K562 (cell line): Measurements from ENCODE around the gene MYLK4. TPM values are rescaled to one million over a fixed set of nuclear protein-coding genes. Genes with fewer than 3 reads are reported as not detected.

Source experiments
- ATAC-seq: fragments of 200-7000 bp; cut with Tn5 transposase; 3 replicates; pipeline ENCODE4 v1.9.1; 2020; ENCODE audit warnings: moderate library complexity
- BruUV-seq: library from RNA; stranded (reverse); fragments of 400-500 nt; replicated peaks from 2 replicates; lab custom pipeline; 2021; lab: Mats Ljungman, UMichigan
- CTCF ChIA-PET: fragments of 300-600 bp; formaldehyde crosslinking; extraction: SDS; loops from one replicate; lab custom pipeline; 2021; ENCODE audit warnings: low intra/inter-chr PET ratio; lab: Yijun Ruan, JAX
- POLR2A ChIA-PET: fragments of 300-600, 350-650 bp; sonication (Branson Sonifier 250); formaldehyde crosslinking; extraction: SDS; loops from one replicate; lab custom pipeline; 2021; ENCODE audit warnings: antibody characterized with exemption, inconsistent platforms; lab: Yijun Ruan, JAX
- DNase-seq, 4 experiments: peaks; one replicate each; pipeline versions ENCODE4 v3.0.0 to v3.0.0-alpha.2; 2011 to 2018; ENCODE audit warnings: low spot score in 3 of 4, mixed read lengths in 3 of 4; ENCODE audit errors: extremely low read depth in 1 of 4
- FAIRE-seq: peaks from 2 replicates; lab custom pipeline; 2011; peaks lifted over from hg19 to GRCh38; lab: Jason Lieb, UNC
- H2AFZ ChIP-seq: 2 replicates; pipeline ENCODE4 v1.6.0; 2011; ENCODE audit warnings: low read depth, low read length, control low read depth, inconsistent platforms
- H3K27ac ChIP-seq: fragments of 200-600 bp; 3 replicates; pipeline ENCODE4 v1.8.0; 2011; ENCODE audit warnings: low read depth, mild to moderate bottlenecking, control low read depth, inconsistent platforms, low read length, moderate library complexity, mixed read lengths; ENCODE audit errors: extremely low read depth
- H3K27me3 ChIP-seq, 2 experiments: fragments of 300-600 bp in 1 of 2; 2 replicates in 1 of 2; 3 replicates in 1 of 2; pipeline versions ENCODE4 v1.6.0 to v1.8.0; 2011; ENCODE audit warnings: inconsistent platforms in 2 of 2, low read length in 2 of 2, mild to moderate bottlenecking in 1 of 2, mixed read lengths in 1 of 2, moderate library complexity in 1 of 2; ENCODE audit not compliant: control insufficient read depth in 2 of 2, insufficient read depth in 2 of 2
- H3K36me3 ChIP-seq: fragments of 300-600 bp; 3 replicates; pipeline ENCODE4 v1.8.0; 2011; ENCODE audit warnings: mild to moderate bottlenecking, low read length, inconsistent platforms; ENCODE audit not compliant: control insufficient read depth, insufficient read depth
- H3K4me1 ChIP-seq, 2 experiments: fragments of 200-600 bp in 1 of 2; replicated peaks in 1 of 2; 2 replicates in 1 of 2; 3 replicates in 1 of 2; pipeline versions ENCODE4 v1.5.1 to v1.8.0; 2011; ENCODE audit warnings: inconsistent platforms in 2 of 2, low read length in 2 of 2, mild to moderate bottlenecking in 1 of 2, mixed read lengths in 1 of 2, moderate library complexity in 1 of 2; ENCODE audit not compliant: control insufficient read depth in 2 of 2, insufficient read depth in 2 of 2
- H3K4me2 ChIP-seq: 2 replicates; pipeline ENCODE4 v1.6.1; 2011; ENCODE audit warnings: low read length, control low read depth, inconsistent platforms, mixed read lengths; ENCODE audit not compliant: insufficient read depth
- H3K4me3 ChIP-seq: fragments of 200-600 bp; sonication (generic), shearing (Covaris generic); 2 replicates; pipeline ENCODE4 v1.5.1; 2016; ENCODE audit warnings: control low read depth, inconsistent platforms
- H3K79me2 ChIP-seq: fragments of 200-600 bp; 3 replicates; pipeline ENCODE4 v1.8.0; 2011; ENCODE audit warnings: low read length, inconsistent platforms; ENCODE audit not compliant: control insufficient read depth, insufficient read depth
- H3K9ac ChIP-seq, 2 experiments: 2 replicates each; pipeline versions ENCODE4 v1.6.0 to v1.6.1; 2011; ENCODE audit warnings: low read depth in 2 of 2, low read length in 2 of 2, control low read depth in 1 of 2, inconsistent platforms in 1 of 2, mild to moderate bottlenecking in 1 of 2, mixed read lengths in 1 of 2; ENCODE audit not compliant: insufficient read depth in 1 of 2
- H3K9me1 ChIP-seq: one replicate; pipeline ENCODE4 v1.6.0; 2011; ENCODE audit warnings: inconsistent platforms, mild to moderate bottlenecking, low read length, moderate library complexity; ENCODE audit not compliant: control insufficient read depth, insufficient read depth
- H3K9me3 ChIP-seq: replicated peaks from 2 replicates; pipeline ENCODE4 v1.5.1; 2011; ENCODE audit warnings: low read depth, low read length, inconsistent platforms; ENCODE audit not compliant: control insufficient read depth, insufficient read depth
- H4K20me1 ChIP-seq: replicated peaks from 2 replicates; pipeline ENCODE4 v1.6.1; 2011; ENCODE audit warnings: low read length, inconsistent platforms, mixed read lengths; ENCODE audit not compliant: control insufficient read depth, insufficient read depth
- CHCHD3 ChIP-seq: fragments of 250-450 bp; sonication (Bioruptor Pico); IDR thresholded peaks from 2 replicates; pipeline ENCODE4 v2.1.2; 2022; ENCODE audit warnings: mild to moderate bottlenecking
- FOS ChIP-seq: IDR thresholded peaks from 3 replicates; pipeline ENCODE4 v1.6.1; 2011; ENCODE audit not compliant: insufficient read length; ENCODE audit errors: extremely low read depth
- KDM1A ChIP-seq, 2 experiments: fragments of 450-650 bp; IDR thresholded peaks; 2 replicates each; pipeline ENCODE4 v1.6.1; 2016; ENCODE audit warnings: mild to moderate bottlenecking in 2 of 2
- MAFG ChIP-seq: fragments of 450-650 bp; conservative IDR thresholded peaks from 2 replicates; pipeline ENCODE4 v1.6.1; 2016; ENCODE audit warnings: missing genetic modification characterization, missing compliant biosample characterization
- MCM5 ChIP-seq: fragments of 450-650 bp; IDR thresholded peaks from 2 replicates; pipeline ENCODE4 v1.6.1; 2016; ENCODE audit warnings: low read depth
- RBM25 ChIP-seq: fragments of 200-400 bp; formaldehyde crosslinking; IDR thresholded peaks from 2 replicates; pipeline ENCODE4 v1.6.1; 2018; ENCODE audit warnings: low read length, low read depth, moderate library complexity; ENCODE audit not compliant: severe bottlenecking
- SETDB1 ChIP-seq: IDR thresholded peaks from one replicate; pipeline ENCODE4 v1.6.1; 2012; ENCODE audit warnings: low read length, control low read depth, inconsistent platforms
- ZNF146 ChIP-seq: IDR thresholded peaks from one replicate; pipeline ENCODE4 v1.6.1; 2018; ENCODE audit warnings: missing compliant biosample characterization; ENCODE audit not compliant: unreplicated experiment
- ZNF354B ChIP-seq: fragments of 250-450 bp; sonication (Bioruptor Pico); IDR thresholded peaks from 2 replicates; pipeline ENCODE4 v1.4.0; 2020
- ZNF41 ChIP-seq: fragments of 250-450 bp; sonication (Bioruptor Pico); conservative IDR thresholded peaks from 2 replicates; pipeline ENCODE4 v1.4.0; 2020; ENCODE audit warnings: mild to moderate bottlenecking
- ZNF699 ChIP-seq: fragments of 250-450 bp; sonication (Bioruptor Pico); IDR thresholded peaks from 2 replicates; pipeline ENCODE4 v1.8.0; 2021; ENCODE audit warnings: mild to moderate bottlenecking, moderate library complexity; ENCODE audit not compliant: insufficient replicate concordance
- ZNF79 ChIP-seq: fragments of 250-450 bp; sonication (Bioruptor Pico); IDR thresholded peaks from 2 replicates; pipeline ENCODE4 v1.4.0; 2020; ENCODE audit warnings: low read depth, mild to moderate bottlenecking, moderate library complexity
- WGBS: fragments of 100-300 bp; shearing (Covaris generic); methylation state at CpG from one replicate; pipeline ENCODE4 v1.1.6; 2016; ENCODE audit warnings: low coverage, mixed read lengths; ENCODE audit not compliant: insufficient coverage; ENCODE audit errors: missing lambda C conversion rate; 5-methylcytosine and 5-hydroxymethylcytosine counted together
- in situ Hi-C: fragments of 300-500 bp; cut with MboI; formaldehyde crosslinking; loops from 4 replicates; pipeline ENCODE4 v1.15.0; 2018; ENCODE audit warnings: inconsistent platforms, mixed read lengths
- intact Hi-C: fragments of 100-400 bp; cut with micrococcal nuclease; formaldehyde crosslinking; loops from 2 replicates; pipeline ENCODE4 v1.14.2; 2022
- polyA plus RNA-seq, 8 experiments: library from polyadenylated mRNA; depleted of rRNA in 4 of 8; stranded (reverse) in 5 of 8; unstranded in 3 of 8; fragments of >200 nt; fragmentation: Nextera tagmentation in 2 of 8; fragmentation: Illumina TruSeq in 1 of 8; extraction: Ambion mirVana in 2 of 8; extraction: Trizol in 1 of 8; gene quantifications; 2 replicates each; pipeline versions ENCODE4 v1.2.1 to v1.2.3, GENCODE V29; 2011 to 2014; ENCODE audit warnings: inconsistent platforms in 1 of 8, missing spikeins in 1 of 8
- total RNA-seq, 7 experiments: library from RNA; depleted of rRNA in 6 of 7; stranded (reverse); fragments of >200 nt in 6 of 7; fragmentation: Illumina TruSeq in 2 of 7; extraction: Trizol in 2 of 7; gene quantifications; 2 replicates each; pipeline versions ENCODE4 v1.2.1 to v1.2.3, GENCODE V29; 2011 to 2021; ENCODE audit warnings: low replicate concordance in 1 of 7
- TF ChIP-seq, protein P1 (sequence below): fragments of 250-450 bp; sonication (Bioruptor Pico); IDR thresholded peaks from 2 replicates; pipeline ENCODE4 v1.9.0; 2021; ENCODE audit warnings: mild to moderate bottlenecking
- TF ChIP-seq, protein P2 (sequence below), 2 experiments: fragments of 450-650 bp in 1 of 2; sonication (generic) in 1 of 2; formaldehyde crosslinking; conservative IDR thresholded peaks; 2 replicates each; pipeline versions ENCODE4 v1.4.0 to v1.8.1; 2020 to 2022; ENCODE audit warnings: mild to moderate bottlenecking in 1 of 2, missing genetic modification reagents in 1 of 2
- TF ChIP-seq, protein P3 (sequence below): fragments of 250-450 bp; sonication (Bioruptor Pico); IDR thresholded peaks from 2 replicates; pipeline ENCODE4 v1.4.0; 2020; ENCODE audit warnings: mild to moderate bottlenecking, moderate library complexity, borderline replicate concordance
- TF ChIP-seq, protein P4 (sequence below): fragments of 250-450 bp; sonication (Bioruptor Pico); IDR thresholded peaks from 2 replicates; pipeline ENCODE4 v1.4.0; 2020; ENCODE audit warnings: mild to moderate bottlenecking

Gene MYLK4
- total and polyA plus RNA-seq, 9 of the 15 experiments (the other 6 are each of a cell fraction or from before 2014, with no cell fraction given): 0.01 to 0.15 (median 0.06) TPM

DNA sequence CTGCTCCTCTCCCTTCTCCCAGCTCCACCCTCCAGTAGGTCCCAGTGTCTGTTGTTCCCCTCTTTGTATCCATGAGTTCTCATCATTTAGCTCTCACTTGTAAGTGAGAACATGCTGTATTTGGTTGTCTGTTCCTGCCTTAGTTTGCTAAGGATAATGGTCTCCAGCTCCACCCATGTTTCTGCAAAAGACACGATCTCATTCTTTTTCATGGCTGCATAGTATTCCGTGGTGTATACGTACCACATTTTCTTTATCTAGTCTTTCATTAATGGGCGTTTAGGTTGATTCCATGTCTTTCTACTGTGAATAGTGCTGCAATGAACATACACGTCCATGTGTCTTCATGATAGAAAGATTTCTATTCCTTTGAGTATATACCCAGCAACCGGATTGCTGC lies 136.6 kb downstream of the MYLK4 start:
- DNase-seq (no peak), ATAC-seq (no peak), FAIRE-seq (no peak)
- Histone ChIP-seq H3K4me1 (no peaks in the 10 kb centered on the region), H3K9me1 (no peaks in the 10 kb centered on the region), H3K27ac (no peak overlapping the region), H2AFZ (no peak overlapping the region), H3K4me3 (no peak overlapping the region), H3K9ac (no peak overlapping the region), H3K36me3 (no peaks in the 10 kb centered on the region), H3K9me3 (no peaks in the 10 kb centered on the region), H3K4me2 (no peak overlapping the region), H4K20me1 (no peaks in the 10 kb centered on the region), H3K79me2 (no peaks in the 10 kb centered on the region), H3K27me3 (peaks cover 7% of the 10 kb centered on the region in 2 experiments)
- intact Hi-C loops: no loop called here
- 4% methylated on average over 6 of the region's 6 CpGs for WGBS
- CTCF ChIA-PET: no interaction called here
- POLR2A ChIA-PET: no interaction called here
- in situ Hi-C loops: no loop called here
- BruUV-seq: no TSS peak
- TF ChIP-seq RBM25: peak; percentile 81
- no peak for TF ChIP-seq MCM5
- no peak for TF ChIP-seq ZNF41
- TF ChIP-seq CHCHD3: no peak
- TF ChIP-seq, protein P1, sequence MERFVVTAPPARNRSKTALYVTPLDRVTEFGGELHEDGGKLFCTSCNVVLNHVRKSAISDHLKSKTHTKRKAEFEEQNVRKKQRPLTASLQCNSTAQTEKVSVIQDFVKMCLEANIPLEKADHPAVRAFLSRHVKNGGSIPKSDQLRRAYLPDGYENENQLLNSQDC (CRISPR knock-in tag): no peak
- no peak for TF ChIP-seq MAFG
- TF ChIP-seq, protein P2, sequence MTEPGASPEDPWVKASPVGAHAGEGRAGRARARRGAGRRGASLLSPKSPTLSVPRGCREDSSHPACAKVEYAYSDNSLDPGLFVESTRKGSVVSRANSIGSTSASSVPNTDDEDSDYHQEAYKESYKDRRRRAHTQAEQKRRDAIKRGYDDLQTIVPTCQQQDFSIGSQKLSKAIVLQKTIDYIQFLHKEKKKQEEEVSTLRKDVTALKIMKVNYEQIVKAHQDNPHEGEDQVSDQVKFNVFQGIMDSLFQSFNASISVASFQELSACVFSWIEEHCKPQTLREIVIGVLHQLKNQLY (CRISPR knock-in tag; conservative IDR thresholded peaks at IDR 0.05): no peak
- TF ChIP-seq, protein P3, sequence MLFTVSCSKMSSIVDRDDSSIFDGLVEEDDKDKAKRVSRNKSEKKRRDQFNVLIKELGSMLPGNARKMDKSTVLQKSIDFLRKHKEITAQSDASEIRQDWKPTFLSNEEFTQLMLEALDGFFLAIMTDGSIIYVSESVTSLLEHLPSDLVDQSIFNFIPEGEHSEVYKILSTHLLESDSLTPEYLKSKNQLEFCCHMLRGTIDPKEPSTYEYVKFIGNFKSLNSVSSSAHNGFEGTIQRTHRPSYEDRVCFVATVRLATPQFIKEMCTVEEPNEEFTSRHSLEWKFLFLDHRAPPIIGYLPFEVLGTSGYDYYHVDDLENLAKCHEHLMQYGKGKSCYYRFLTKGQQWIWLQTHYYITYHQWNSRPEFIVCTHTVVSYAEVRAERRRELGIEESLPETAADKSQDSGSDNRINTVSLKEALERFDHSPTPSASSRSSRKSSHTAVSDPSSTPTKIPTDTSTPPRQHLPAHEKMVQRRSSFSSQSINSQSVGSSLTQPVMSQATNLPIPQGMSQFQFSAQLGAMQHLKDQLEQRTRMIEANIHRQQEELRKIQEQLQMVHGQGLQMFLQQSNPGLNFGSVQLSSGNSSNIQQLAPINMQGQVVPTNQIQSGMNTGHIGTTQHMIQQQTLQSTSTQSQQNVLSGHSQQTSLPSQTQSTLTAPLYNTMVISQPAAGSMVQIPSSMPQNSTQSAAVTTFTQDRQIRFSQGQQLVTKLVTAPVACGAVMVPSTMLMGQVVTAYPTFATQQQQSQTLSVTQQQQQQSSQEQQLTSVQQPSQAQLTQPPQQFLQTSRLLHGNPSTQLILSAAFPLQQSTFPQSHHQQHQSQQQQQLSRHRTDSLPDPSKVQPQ (CRISPR knock-in tag): no peak
- no peak for TF ChIP-seq ZNF79
- TF ChIP-seq, protein P4, sequence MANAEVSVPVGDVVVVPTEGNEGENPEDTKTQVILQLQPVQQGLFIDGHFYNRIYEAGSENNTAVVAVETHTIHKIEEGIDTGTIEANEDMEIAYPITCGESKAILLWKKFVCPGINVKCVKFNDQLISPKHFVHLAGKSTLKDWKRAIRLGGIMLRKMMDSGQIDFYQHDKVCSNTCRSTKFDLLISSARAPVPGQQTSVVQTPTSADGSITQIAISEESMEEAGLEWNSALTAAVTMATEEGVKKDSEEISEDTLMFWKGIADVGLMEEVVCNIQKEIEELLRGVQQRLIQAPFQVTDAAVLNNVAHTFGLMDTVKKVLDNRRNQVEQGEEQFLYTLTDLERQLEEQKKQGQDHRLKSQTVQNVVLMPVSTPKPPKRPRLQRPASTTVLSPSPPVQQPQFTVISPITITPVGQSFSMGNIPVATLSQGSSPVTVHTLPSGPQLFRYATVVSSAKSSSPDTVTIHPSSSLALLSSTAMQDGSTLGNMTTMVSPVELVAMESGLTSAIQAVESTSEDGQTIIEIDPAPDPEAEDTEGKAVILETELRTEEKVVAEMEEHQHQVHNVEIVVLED (CRISPR knock-in tag): no peak
- 0 out of 4 replicates have a peak, but pooled peaks of 1 of the 2 experiments have one; percentile 11 for TF ChIP-seq KDM1A (IDR thresholded peaks at IDR 0.05)
- no peak for TF ChIP-seq FOS
- TF ChIP-seq ZNF354B (CRISPR knock-in tag): no peak
- TF ChIP-seq ZNF699 (CRISPR knock-in tag): no peak
- no peak for TF ChIP-seq SETDB1
- peak; percentile 99 for TF ChIP-seq ZNF146
